K562 (cell line): ENCODE data around the gene CRIP3. TPM values are rescaled to one million over a fixed set of nuclear protein-coding genes. Genes with fewer than 3 reads are reported as not detected.

ENCODE experiments used
- NFE2 ChIP-seq: IDR thresholded peaks from 2 replicates; pipeline ENCODE4 v1.6.1; 2014; ENCODE audit warnings: antibody characterized with exemption, low read depth
- PHF8 ChIP-seq: fragments of 200-600 bp; sonication (generic); IDR thresholded peaks from 2 replicates; pipeline ENCODE4 v1.6.1; 2012; ENCODE audit warnings: mixed run types, mild to moderate bottlenecking, inconsistent platforms, low read length, moderate library complexity, borderline replicate concordance
- PRMT5 ChIP-seq: sonication (generic); formaldehyde crosslinking; IDR thresholded peaks from 2 replicates; pipeline ENCODE4 v1.5.0; 2020; ENCODE audit warnings: missing genetic modification reagents
- SIRT6 ChIP-seq: IDR thresholded peaks from one replicate; pipeline ENCODE4 v1.6.1; 2012; ENCODE audit warnings: low read depth, mild to moderate bottlenecking, control low read depth, inconsistent platforms, low read length, moderate library complexity
- SIX5 ChIP-seq, 2 experiments: IDR thresholded peaks; 2 replicates each; pipeline ENCODE4 v1.6.1; 2011; ENCODE audit warnings: low read length in 2 of 2, borderline replicate concordance in 1 of 2, low read depth in 1 of 2, mild to moderate bottlenecking in 1 of 2, moderate library complexity in 1 of 2; ENCODE audit not compliant: insufficient read depth in 1 of 2
- SRSF7 ChIP-seq: fragments of 200-400 bp; formaldehyde crosslinking; optimal IDR thresholded peaks from 2 replicates; pipeline ENCODE3; 2017; ENCODE audit warnings: mild to moderate bottlenecking, low read depth, low read length
- polyA plus RNA-seq, 8 experiments: library from polyadenylated mRNA; depleted of rRNA in 4 of 8; stranded (reverse) in 5 of 8; unstranded in 3 of 8; fragments of >200 nt; fragmentation: Nextera tagmentation in 2 of 8; fragmentation: Illumina TruSeq in 1 of 8; extraction: Ambion mirVana in 2 of 8; extraction: Trizol in 1 of 8; gene quantifications; 2 replicates each; pipeline versions ENCODE4 v1.2.1 to v1.2.3, GENCODE V29; 2011 to 2014; ENCODE audit warnings: inconsistent platforms in 1 of 8, missing spikeins in 1 of 8
- total RNA-seq, 7 experiments: library from RNA; depleted of rRNA in 6 of 7; stranded (reverse); fragments of >200 nt in 6 of 7; fragmentation: Illumina TruSeq in 2 of 7; extraction: Trizol in 2 of 7; gene quantifications; 2 replicates each; pipeline versions ENCODE4 v1.2.1 to v1.2.3, GENCODE V29; 2011 to 2021; ENCODE audit warnings: low replicate concordance in 1 of 7
- TF ChIP-seq, protein P1 (sequence below), 2 experiments: fragments of 450-650 bp in 1 of 2; sonication (generic) in 1 of 2; formaldehyde crosslinking in 1 of 2; IDR thresholded peaks in 1 of 2; conservative IDR thresholded peaks in 1 of 2; 2 replicates each; pipeline versions ENCODE4 v1.6.1 to v1.8.1; 2016 to 2023; ENCODE audit warnings: mild to moderate bottlenecking in 2 of 2, moderate library complexity in 2 of 2, inconsistent platforms in 1 of 2, missing genetic modification reagents in 1 of 2
- TF ChIP-seq, protein P2 (sequence below): fragments of 450-650 bp; IDR thresholded peaks from one replicate; pipeline ENCODE4 v1.6.1; 2018; ENCODE audit warnings: mild to moderate bottlenecking, moderate library complexity; ENCODE audit not compliant: partially characterized antibody
- TF ChIP-seq, protein P3 (sequence below): fragments of 250-450 bp; sonication (Bioruptor Pico); IDR thresholded peaks from 2 replicates; pipeline ENCODE4 v1.8.0; 2021; ENCODE audit warnings: mild to moderate bottlenecking, moderate library complexity

The CRIP3 gene
- total and polyA plus RNA-seq, 9 of the 15 experiments (the other 6 are each of a cell fraction or from before 2014, with no cell fraction given): 0.36 to 2.1 (median 0.87) TPM

DNA sequence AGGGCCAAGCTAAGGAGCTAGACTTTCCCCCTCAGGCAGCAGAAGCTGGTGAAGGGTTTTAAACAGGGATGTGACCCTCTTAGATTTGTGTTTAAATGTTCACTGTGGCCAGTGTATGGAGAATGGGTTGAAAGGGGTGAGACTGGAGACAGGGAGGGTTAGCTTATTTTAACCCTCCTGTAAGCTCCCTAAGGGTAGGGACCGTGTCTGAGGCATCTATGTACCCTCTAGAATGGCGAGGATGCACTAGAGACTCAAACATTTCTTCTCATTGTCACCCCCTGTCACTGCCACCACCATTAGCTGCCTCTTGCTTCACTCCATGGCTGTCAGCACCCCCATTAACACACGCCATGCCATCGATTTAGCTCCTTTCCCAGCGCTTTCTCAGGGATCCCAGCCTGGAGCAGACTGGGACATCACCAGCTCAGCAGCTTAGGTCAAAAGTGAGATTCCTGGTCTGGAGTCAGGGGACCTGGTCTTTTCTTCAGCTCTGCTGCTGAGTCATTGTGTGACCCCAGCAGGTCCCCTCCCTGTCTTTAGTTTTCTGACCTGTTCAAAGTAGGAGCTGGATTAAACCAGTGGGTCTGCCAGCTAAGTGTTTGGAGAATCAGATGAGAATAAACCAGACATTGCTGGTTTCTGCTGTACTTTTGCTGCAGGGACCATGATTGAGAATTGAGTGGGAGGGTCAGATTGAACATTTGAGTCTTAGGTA is 11.7 kb downstream of the CRIP3 start (continued):
- peak; percentile 69 for TF ChIP-seq NFE2
- TF ChIP-seq, protein P1, sequence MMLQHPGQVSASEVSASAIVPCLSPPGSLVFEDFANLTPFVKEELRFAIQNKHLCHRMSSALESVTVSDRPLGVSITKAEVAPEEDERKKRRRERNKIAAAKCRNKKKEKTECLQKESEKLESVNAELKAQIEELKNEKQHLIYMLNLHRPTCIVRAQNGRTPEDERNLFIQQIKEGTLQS (IDR thresholded peaks at IDR 0.05): no peak
- TF ChIP-seq, protein P1 (CRISPR knock-in tag; conservative IDR thresholded peaks at IDR 0.05): no peak
- TF ChIP-seq PHF8: no peak
- no peak for TF ChIP-seq SIX5 (IDR thresholded peaks at IDR 0.05; ENCODE audit: borderline replicate concordance in 1 of 2, insufficient read depth in 1 of 2, low read depth in 1 of 2, low read length in 2 of 2)
- TF ChIP-seq PRMT5 (CRISPR knock-in tag): no peak
- no peak for TF ChIP-seq SIRT6
- no peak for TF ChIP-seq SRSF7
- TF ChIP-seq, protein P2, sequence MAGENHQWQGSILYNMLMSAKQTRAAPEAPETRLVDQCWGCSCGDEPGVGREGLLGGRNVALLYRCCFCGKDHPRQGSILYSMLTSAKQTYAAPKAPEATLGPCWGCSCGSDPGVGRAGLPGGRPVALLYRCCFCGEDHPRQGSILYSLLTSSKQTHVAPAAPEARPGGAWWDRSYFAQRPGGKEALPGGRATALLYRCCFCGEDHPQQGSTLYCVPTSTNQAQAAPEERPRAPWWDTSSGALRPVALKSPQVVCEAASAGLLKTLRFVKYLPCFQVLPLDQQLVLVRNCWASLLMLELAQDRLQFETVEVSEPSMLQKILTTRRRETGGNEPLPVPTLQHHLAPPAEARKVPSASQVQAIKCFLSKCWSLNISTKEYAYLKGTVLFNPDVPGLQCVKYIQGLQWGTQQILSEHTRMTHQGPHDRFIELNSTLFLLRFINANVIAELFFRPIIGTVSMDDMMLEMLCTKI: no peak
- TF ChIP-seq, protein P3, sequence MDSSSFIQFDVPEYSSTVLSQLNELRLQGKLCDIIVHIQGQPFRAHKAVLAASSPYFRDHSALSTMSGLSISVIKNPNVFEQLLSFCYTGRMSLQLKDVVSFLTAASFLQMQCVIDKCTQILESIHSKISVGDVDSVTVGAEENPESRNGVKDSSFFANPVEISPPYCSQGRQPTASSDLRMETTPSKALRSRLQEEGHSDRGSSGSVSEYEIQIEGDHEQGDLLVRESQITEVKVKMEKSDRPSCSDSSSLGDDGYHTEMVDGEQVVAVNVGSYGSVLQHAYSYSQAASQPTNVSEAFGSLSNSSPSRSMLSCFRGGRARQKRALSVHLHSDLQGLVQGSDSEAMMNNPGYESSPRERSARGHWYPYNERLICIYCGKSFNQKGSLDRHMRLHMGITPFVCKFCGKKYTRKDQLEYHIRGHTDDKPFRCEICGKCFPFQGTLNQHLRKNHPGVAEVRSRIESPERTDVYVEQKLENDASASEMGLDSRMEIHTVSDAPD (CRISPR knock-in tag): no peak
